Testis (tissue), 3 donors: ENCODE measurements around the gene GTF3C6. TPM values are rescaled to one million over a fixed set of nuclear protein-coding genes. Genes with fewer than 3 reads are reported as not detected.
"Not testable (repeated sequence)": the region's sequence is repeated elsewhere in the genome, so short reads cannot be mapped to it uniquely, and the experiment has no call there.

ENCODE experiments used
- DNase-seq: peaks from one replicate; pipeline ENCODE4 v3.0.0-alpha.2; 2019
- H3K27ac ChIP-seq, 2 donors: fragments of 200-600 bp; sonication (generic); one replicate each; pipeline ENCODE4 v1.5.1; 2019
- H3K27me3 ChIP-seq: fragments of 200-600 bp; sonication (generic); one replicate; pipeline ENCODE4 v1.5.1; 2019
- H3K36me3 ChIP-seq: fragments of 200-600 bp; sonication (generic); one replicate; pipeline ENCODE4 v1.5.1; 2017; ENCODE audit warnings: low read depth; ENCODE audit errors: missing control alignments
- H3K4me1 ChIP-seq: fragments of 200-600 bp; sonication (generic); one replicate; pipeline ENCODE4 v1.5.1; 2019
- H3K4me3 ChIP-seq, 2 donors: fragments of 200-600 bp; sonication (generic); one replicate each; pipeline ENCODE4 v1.5.1; 2017 to 2019
- H3K9me3 ChIP-seq: fragments of 200-600 bp; sonication (generic); one replicate; pipeline ENCODE4 v1.5.1; 2017
- POLR2A ChIP-seq: fragments of 450-650 bp; IDR thresholded peaks from one replicate; pipeline ENCODE4 v1.6.1; 2017; ENCODE audit warnings: antibody characterized with exemption, mild to moderate bottlenecking, moderate library complexity
- WGBS, 2 donors: methylation state at CpG; one replicate each; pipeline ENCODE4 v1.1.5; 2018; 5-methylcytosine and 5-hydroxymethylcytosine counted together
- intact Hi-C: fragments of 100-400 bp; cut with DNase I; formaldehyde crosslinking; loops from one replicate; pipeline ENCODE4 v1.15.1; 2023; ENCODE audit warnings: low total_unique reads
- polyA plus RNA-seq: library from polyadenylated mRNA; stranded (reverse); fragments of 350-450 nt; fragmentation: Illumina TruSeq; extraction: RNeasy Lipid Tissue Mini Kit (QIAGEN cat#74804); gene quantifications from one replicate; pipeline ENCODE4 v1.2.3, GENCODE V29; 2014; ENCODE audit warnings: low read depth, low replicate concordance; ENCODE audit not compliant: insufficient read depth
- total RNA-seq, 2 donors: library from RNA; depleted of rRNA; stranded (reverse); fragments of >200 nt; gene quantifications; one replicate each; pipeline ENCODE4 v1.2.3, GENCODE V29; 2016
- TF ChIP-seq, protein P1 (sequence below), 3 experiments: fragments of 450-650 bp in 2 of 3; fragments of 200-600 bp in 1 of 3; sonication (generic) in 1 of 3; IDR thresholded peaks; one replicate each; pipeline ENCODE4 v1.5.1; 2016 to 2019; ENCODE audit warnings: antibody characterized with exemption in 3 of 3, mild to moderate bottlenecking in 2 of 3, moderate library complexity in 1 of 3

The GTF3C6 gene
- total and polyA plus RNA-seq, 3 donors from 2014 or later: 76.4 to 103 (median 84.0) TPM

DNA sequence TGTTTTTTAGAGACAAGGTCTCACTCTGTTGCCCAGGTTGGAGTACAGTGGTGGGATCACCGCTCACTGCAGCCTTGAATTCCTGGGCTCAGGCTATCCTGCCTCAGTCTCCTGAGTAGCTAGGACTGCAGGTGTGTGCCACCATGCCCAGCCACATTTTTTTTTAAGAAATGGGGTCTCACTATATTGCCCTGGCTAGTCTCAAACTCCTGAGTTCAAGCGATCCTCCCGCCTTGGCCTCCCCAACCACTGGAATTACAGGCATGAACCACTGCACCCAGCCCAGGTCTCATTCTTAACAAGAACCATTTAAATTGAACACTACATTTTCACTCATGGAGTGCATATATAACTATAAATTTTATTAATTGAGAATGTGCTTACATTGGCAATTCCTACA is 43.8 kb downstream of the GTF3C6 start:
- intact Hi-C loops: no loop called here
- WGBS, 2 donors: 93 to 99% methylated on average over 3 of the region's 3 CpGs
- Histone ChIP-seq H3K36me3 (no peaks in the 10 kb centered on the region), H3K4me1 (no peaks in the 10 kb centered on the region), H3K4me3 (no peak overlapping the region), H3K27ac (no peak overlapping the region), H3K9me3 (no peaks in the 10 kb centered on the region), H3K27me3 (no peaks in the 10 kb centered on the region)
- TF ChIP-seq POLR2A: no peak
- TF ChIP-seq, protein P1, sequence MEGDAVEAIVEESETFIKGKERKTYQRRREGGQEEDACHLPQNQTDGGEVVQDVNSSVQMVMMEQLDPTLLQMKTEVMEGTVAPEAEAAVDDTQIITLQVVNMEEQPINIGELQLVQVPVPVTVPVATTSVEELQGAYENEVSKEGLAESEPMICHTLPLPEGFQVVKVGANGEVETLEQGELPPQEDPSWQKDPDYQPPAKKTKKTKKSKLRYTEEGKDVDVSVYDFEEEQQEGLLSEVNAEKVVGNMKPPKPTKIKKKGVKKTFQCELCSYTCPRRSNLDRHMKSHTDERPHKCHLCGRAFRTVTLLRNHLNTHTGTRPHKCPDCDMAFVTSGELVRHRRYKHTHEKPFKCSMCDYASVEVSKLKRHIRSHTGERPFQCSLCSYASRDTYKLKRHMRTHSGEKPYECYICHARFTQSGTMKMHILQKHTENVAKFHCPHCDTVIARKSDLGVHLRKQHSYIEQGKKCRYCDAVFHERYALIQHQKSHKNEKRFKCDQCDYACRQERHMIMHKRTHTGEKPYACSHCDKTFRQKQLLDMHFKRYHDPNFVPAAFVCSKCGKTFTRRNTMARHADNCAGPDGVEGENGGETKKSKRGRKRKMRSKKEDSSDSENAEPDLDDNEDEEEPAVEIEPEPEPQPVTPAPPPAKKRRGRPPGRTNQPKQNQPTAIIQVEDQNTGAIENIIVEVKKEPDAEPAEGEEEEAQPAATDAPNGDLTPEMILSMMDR (IDR thresholded peaks at IDR 0.05): no peak
- no peak for DNase-seq

DNA sequence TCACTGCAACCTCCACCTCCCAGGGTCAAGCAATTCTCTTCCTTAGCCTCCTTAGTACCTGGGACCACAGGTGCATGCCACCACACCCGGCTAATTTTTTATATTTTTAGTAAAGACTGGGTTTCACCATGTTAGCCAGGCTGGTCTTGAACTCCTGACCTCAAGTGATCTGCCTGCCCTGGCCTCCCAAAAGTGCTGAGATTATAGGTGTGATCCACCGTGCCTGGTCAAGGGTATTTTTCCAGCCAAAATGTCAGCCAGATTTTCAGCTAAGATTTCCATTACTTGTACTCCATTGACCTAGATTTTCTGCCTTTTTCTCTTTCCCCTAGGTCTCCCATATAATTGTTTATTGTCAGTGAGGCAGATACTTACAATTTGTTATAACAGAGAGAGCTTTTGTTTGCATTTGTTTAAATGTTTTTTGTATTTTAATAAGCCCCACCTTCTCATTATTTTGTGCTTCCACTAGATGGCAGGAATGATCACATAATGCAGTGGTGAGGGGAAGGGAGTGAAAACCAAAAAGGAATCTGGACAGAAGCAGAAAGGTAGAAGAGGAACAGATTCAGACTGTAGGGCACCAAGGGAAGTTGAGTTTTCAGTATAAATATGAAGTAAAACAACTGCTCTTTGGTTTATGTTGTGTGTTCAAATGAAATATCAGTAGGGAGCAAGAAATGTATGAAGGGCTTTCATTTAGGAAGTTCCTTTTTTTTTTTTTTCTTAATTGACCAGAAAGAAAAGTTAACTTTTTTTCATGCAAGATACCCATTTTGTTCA is 53.0 kb downstream of the GTF3C6 start:
- TF ChIP-seq, protein P1 (IDR thresholded peaks at IDR 0.05): peak; percentile 39 to 50 (median 48)
- TF ChIP-seq POLR2A: no peak
- no peaks in the 10 kb centered on the region for H3K9me3 ChIP-seq
- no peak overlapping the region for H3K27ac ChIP-seq
- H3K4me1 ChIP-seq: no peaks in the 10 kb centered on the region
- H3K36me3 ChIP-seq: no peaks in the 10 kb centered on the region
- H3K4me3 ChIP-seq: no peak overlapping the region
- no peak for DNase-seq
- WGBS, 2 donors: 71 to 77% methylated on average over 2 of the region's 2 CpGs
- H3K27me3 ChIP-seq: no peaks in the 10 kb centered on the region
- intact Hi-C loops: no loop called here

DNA sequence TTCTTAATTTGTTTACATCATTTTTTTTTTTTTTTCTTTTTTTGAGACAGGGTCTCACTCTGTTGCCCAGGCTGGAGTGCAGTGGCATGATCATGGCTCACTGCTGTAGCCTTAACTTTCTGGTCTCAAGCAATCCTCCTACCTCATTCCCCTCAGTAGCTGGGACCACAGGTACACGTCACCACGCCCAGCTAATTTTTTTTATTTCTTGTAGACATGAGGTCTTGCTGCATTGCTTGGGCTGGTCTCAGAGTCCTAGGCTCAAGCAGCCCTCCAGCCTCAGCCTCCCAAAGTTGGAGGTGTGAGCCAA is 53.6 kb downstream of the GTF3C6 start:
- intact Hi-C loops: no loop called here
- WGBS, 2 donors: 88 to 91% methylated on average over 2 of the region's 2 CpGs
- Histone ChIP-seq H3K9me3 (no peaks in the 10 kb centered on the region), H3K4me3 (no peak overlapping the region), H3K27me3 (no peaks in the 10 kb centered on the region), H3K36me3 (no peaks in the 10 kb centered on the region), H3K4me1 (no peaks in the 10 kb centered on the region), H3K27ac (no peak overlapping the region)
- no peak for DNase-seq
- TF ChIP-seq, protein P1 (IDR thresholded peaks at IDR 0.05): no peak
- no peak for TF ChIP-seq POLR2A

DNA sequence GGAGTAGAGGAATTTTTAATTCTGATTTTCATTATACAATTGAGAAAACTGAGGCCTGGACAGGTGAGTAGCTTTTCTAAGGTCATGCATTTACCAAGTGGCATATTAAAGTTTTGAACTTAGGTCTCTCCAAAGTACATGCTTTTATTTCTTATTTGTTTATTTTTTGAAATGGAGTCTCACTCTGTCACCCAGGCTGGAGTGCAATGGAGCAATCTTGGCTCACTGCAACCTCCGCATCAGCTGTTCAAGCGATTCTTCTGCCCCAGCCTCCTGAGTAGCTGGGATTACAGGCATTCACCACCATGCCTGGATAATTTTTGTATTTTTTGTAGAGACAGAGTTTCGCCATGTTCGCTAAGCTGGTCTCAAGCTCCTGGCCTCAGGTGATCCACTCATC is 54.0 kb downstream of the GTF3C6 start:
- WGBS, 2 donors: 92% methylated on average over 4 of the region's 4 CpGs
- intact Hi-C loops, H3K36me3 ChIP-seq, H3K4me1 ChIP-seq, H3K4me3 ChIP-seq, H3K27ac ChIP-seq, H3K9me3 ChIP-seq, H3K27me3 ChIP-seq, DNase-seq: not testable (repeated sequence)

DNA sequence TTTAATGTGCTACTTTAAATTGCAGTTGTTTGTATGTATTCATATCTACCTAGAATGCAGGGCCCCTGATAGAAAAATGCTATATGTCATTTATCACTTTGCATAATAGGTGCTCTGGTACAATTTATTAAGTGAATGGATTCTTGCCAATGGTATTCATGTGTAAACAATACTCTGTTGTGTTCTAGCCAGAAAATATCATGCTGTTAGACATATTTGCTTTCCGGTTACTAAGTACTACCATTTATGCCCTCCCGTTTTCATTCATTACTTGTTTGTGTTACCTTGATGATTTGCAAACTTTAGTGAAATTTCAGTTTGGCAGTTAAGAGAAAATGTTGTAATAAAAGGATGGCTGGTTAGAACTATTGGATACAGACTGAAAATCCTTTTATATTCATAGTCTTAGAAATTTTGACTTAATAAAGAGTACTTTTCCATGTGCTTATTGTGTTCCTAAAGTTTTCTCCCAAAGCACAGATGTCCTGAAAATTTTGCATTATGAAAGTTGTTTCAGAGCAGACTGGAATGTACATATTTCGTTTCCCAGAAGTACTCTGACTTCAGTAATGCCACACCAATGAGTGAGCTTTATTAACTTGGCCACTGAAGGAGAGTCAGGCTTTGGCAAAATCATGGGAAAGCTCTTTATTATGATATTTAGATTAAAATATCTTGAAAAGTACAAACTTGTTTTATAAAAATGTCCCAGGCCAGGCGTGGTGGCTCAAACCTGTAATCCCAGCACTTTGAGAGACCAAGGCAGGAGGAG is 54.8 kb downstream of the GTF3C6 start:
- Histone ChIP-seq H3K27ac (no peak overlapping the region), H3K27me3 (no peaks in the 10 kb centered on the region), H3K9me3 (no peaks in the 10 kb centered on the region), H3K4me3 (no peak overlapping the region), H3K4me1 (no peaks in the 10 kb centered on the region), H3K36me3 (no peaks in the 10 kb centered on the region)
- DNase-seq: no peak
- WGBS, 2 donors: 74 to 83% methylated on average over 4 of the region's 4 CpGs
- intact Hi-C loops: no loop called here
- TF ChIP-seq POLR2A: no peak
- TF ChIP-seq, protein P1 (IDR thresholded peaks at IDR 0.05): no peak
